ENCODE data around the gene CHAMP1.
A peak's percentile ranks its signal among the peaks of the same experiment; 100 is the strongest.
"Not testable (repeated sequence)": the region's sequence is repeated elsewhere in the genome, so short reads cannot be mapped to it uniquely, and the experiment has no call there.

The CHAMP1 gene

GRCh38 chr13:114334305-114335053, 20.2 kb downstream of the CHAMP1 start:
- no peak for DNase-seq (ENCODE audit: low spot score)

GRCh38 chr13:114336457-114336856, 22.2 kb downstream of the CHAMP1 start:
- not testable (repeated sequence) for DNase-seq (ENCODE audit: low spot score)

- DNase-seq (ENCODE audit: low spot score): no peak
Observed at GRCh38 chr13:114338959-114339358, 24.7 kb downstream of the CHAMP1 start.

GRCh38 chr13:114339857-114340534, 25.7 kb downstream of the CHAMP1 start:
- peak; percentile 74 for DNase-seq (ENCODE audit: low spot score)

- DNase-seq (ENCODE audit: low spot score): no peak
Observed at GRCh38 chr13:114341003-114341777, 26.9 kb downstream of the CHAMP1 start.

- not testable (repeated sequence) for DNase-seq (ENCODE audit: low spot score)
Observed at GRCh38 chr13:114347256-114347655, 33.0 kb downstream of the CHAMP1 start.

- DNase-seq (ENCODE audit: low spot score): not testable (repeated sequence)
Observed at GRCh38 chr13:114352763-114353162, 38.5 kb downstream of the CHAMP1 start.

- not testable (repeated sequence) for DNase-seq (ENCODE audit: low spot score)
Observed at GRCh38 chr13:114353382-114353781, 39.1 kb downstream of the CHAMP1 start.

Data from D341Med (cell line).